Right ventricle myocardium superior (tissue), 1 donor: Measurements from ENCODE around the gene PLD1. TPM values are rescaled to one million over a fixed set of nuclear protein-coding genes. Genes with fewer than 3 reads are reported as not detected.
"Not testable (repeated sequence)": the region's sequence is repeated elsewhere in the genome, so short reads cannot be mapped to it uniquely, and the experiment has no call there.

Experiments
- ATAC-seq: fragments of 200-7000 bp; cut with Tn5 transposase; one replicate; pipeline ENCODE4 v1.9.1; 2020; ENCODE audit warnings: mild to moderate bottlenecking; ENCODE audit not compliant: poor library complexity
- DNase-seq: peaks from one replicate; pipeline ENCODE4 v3.0.0-alpha.2; 2020
- intact Hi-C: fragments of 100-400 bp; cut with DNase I; formaldehyde crosslinking; loops from one replicate; pipeline ENCODE4 v1.11.2; 2022
- total RNA-seq: library from RNA; stranded (reverse); fragmentation: NEBNext Ultra II Directional; extraction: Animal tissue kit (Norgen Biotek cat#: 25700); gene quantifications from one replicate; pipeline ENCODE4 v1.2.1, GENCODE V29; 2021
- donor health status: DM: no; HTN: yes; CAD: no; lungs with severe emphysema.

Gene PLD1
- total RNA-seq, 1 donor from 2014 or later = 64.3 TPM

DNA sequence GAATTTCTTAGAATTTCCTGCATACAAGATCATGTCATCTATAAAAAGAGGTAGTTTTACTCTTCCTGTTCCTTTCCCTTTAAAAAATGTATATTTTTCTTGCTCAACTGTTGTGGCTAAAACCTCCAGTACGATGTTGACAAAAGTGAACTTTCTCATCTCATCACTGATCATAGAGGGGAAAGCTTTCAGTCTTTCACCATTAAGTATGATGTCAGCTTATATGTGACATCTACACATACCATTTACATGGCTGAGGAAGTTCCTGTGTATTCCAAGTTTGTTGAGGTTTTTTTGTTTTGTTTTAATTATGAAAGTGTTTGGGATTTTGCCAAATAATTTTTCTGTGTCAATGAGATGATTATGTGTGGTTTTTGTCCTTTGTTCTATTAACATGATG is 173.6 kb downstream of the PLD1 start:
- intact Hi-C loops = no loop called here
- ATAC-seq (no peak), DNase-seq (no peak)

DNA sequence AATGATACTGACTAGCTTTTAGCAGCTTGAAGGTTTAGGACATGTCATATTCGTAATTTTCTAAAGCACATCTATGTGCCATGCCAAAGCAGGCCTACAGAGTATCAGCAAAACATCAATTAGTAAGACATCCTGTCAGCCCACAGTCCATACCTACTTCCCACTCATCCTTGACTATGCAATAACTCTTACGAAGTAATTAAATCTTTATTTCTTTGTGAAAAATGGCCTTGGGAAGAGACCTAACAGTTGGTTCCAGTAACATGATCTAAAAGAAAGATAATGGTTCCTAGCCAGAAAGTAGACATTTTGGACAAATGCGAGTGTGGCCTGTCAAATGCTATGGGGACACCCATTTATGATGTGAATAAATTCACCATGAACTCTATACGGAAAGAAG is 177.5 kb downstream of the PLD1 start:
- DNase-seq = no peak
- intact Hi-C loops = no loop called here
- no peak for ATAC-seq

DNA sequence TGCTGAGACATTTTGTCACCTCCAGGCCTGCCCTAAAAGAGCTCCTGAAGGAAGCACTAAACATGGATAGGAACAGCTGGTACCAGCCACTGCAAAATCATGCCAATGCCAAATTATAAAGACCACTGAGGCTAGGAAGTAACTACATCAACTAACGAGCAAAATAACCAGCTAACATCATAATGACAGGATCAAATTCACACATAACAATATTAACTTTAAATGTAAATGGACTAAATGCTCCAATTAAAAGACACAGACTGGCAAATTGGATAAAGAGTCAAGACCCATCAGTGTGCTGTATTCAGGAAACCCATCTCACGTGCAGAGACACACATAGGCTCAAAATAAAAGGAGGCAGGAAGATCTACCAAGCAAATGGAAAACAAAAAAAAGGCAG is 183.5 kb downstream of the PLD1 start:
- ATAC-seq, intact Hi-C loops, DNase-seq: not testable (repeated sequence)

DNA sequence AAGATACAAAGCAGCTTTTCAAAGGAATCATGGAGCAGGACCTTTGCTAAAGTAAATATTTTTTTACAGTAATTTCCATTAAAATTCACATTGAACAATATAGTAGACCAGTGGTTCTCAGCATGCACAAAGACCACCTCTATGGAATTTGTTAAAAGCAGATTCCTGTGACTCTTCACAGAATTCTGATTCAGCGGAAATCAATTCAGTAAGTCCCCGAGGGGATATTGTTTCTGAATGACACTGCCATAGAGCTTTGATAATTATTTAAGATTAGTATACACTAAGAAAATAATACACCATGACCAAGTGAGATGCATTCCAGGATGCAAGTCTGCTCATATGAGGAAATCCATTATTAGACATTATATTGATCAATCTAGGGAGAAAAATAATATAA is 188.2 kb downstream of the PLD1 start:
- intact Hi-C loops = no loop called here
- ATAC-seq = no peak
- DNase-seq = no peak

DNA sequence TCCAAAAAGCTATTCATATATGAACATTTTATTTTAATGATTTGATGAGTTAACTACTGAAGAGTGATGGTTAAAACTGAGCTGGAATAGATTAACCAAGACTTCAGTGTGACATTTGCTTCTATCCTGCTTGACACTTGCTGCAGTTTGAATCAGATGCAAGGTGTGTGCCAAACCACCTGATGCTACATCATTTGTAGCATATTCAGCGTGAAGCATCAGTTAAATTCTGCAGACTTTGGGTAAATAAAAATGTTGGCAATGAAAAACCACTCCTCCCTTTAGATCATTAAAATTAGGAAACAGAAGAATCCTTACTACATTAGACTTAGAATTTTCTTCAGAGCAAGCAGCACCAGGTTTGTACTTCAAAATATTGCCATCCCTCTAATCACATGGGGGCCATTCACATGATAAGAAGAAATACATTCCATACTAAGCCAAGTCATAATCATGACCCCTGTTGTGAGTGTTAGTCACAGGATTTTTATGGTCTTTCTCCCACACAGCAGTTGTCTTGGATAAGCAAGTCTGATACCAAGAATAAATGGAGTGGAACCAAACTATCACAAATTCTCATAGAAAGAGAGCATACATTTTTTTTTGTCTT is 189.4 kb downstream of the PLD1 start:
- DNase-seq = no peak
- no peak for ATAC-seq
- intact Hi-C loops = no loop called here

DNA sequence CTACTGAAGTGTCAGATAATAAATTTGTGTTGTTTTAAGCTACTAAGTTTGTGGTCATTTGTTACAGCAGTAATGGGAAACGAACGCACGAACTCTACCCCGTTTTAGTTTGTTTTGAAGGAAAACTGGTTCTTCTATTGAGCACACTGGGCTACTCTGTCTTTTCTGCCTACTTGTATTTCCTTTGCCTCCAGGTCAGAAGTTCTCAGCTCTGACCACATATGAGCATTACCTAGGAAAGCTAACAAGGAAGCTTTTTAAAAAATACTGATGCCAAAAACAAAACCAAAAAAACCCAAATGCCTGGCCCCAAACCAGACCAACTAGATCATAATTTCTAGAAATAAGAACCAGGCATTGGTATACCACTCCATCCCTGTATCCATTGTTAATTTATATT is 193.5 kb downstream of the PLD1 start:
- ATAC-seq = no peak
- no peak for DNase-seq
- intact Hi-C loops = no loop called here

DNA sequence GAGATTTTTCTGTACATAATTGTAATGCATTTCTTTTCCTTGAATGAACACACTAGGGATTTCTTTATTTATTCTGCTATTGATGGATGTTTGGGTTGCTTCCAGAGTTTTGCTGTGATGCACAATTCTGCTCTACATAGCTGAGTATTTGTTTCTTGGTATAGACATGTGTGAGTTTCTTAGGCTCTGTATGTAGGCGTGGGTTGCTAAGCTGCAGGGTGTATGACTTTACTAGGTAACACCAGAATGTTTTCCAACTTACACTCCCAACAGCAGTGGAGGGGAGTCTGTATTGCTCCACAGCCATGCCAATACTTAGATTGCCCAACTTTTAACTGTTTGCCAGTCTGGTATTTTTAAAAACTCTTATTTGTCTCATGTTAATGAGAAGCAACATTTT is 194.6 kb downstream of the PLD1 start:
- DNase-seq (no peak), ATAC-seq (peak; percentile 40)
- intact Hi-C loops = no loop called here

DNA sequence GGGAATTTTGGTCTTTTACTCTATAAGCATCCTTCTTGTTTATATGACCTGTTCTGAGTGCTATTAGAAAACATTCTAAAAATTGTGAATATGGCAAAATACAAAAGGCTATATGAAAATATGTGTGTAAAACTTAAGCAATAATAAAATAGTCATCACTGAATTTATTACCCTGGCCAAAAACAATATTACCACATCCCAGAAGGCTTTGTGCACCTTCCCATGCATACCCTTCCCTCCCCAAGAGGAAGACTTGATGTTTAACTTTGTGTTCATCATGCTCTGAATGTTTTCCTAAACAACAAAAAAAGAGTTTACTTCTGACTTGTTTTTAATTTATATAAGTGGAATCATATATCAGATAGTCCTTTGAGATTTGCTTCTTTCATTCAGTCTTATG is 195.0 kb downstream of the PLD1 start:
- ATAC-seq (no peak), DNase-seq (no peak)
- intact Hi-C loops = no loop called here

DNA sequence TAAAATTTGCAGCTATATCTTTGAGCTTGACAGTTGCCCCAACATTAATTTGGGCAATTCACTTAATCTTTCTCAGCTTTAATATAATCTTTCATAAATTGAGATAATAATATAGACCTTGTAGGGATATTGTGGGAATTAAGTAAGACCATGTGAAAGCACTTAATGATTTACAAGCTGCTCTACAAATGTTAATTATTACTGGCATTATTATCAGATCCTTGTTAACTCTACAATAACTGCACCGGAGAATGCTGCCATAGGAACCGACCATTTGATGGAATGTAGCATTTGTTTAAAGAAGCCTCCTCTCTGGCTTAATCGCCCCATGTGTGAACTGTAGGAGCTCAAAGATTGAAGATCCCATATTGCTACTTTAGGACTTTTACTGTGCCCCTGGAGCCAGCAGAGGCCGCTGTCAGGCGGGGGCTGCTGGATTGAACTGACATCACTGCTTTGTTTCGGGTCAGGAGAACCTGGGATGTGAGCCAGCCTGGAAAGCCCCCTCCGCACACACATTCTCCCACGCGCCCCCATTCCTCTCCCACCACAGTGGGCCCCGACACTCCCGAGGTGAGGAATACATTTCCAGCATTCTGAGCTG is 195.9 kb downstream of the PLD1 start:
- ATAC-seq (peak; percentile 33), DNase-seq (no peak)

DNA sequence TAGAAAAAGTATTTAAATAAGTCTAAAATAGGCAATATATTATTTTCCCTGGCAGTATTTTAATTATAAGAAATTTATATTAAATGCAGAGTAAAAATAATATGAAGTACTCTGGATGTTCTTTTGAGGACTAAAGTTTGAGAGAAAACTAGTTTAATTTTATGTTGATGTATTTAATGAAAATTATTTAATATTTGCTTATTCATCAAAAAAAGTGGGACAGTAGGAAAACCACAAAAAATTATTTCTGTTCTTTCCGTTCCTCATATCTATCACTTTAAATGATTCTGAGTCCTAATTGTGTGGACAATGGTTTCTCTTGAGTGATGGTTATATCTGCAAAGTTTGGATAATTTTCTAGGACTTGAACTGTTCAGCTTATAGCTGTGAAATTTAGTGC is 202.8 kb downstream of the PLD1 start:
- intact Hi-C loops = no loop called here
- DNase-seq (no peak), ATAC-seq (no peak)

More for the DNA sequence above, 195.9 kb downstream of the PLD1 start:
- intact Hi-C loops = no loop called here

DNA sequence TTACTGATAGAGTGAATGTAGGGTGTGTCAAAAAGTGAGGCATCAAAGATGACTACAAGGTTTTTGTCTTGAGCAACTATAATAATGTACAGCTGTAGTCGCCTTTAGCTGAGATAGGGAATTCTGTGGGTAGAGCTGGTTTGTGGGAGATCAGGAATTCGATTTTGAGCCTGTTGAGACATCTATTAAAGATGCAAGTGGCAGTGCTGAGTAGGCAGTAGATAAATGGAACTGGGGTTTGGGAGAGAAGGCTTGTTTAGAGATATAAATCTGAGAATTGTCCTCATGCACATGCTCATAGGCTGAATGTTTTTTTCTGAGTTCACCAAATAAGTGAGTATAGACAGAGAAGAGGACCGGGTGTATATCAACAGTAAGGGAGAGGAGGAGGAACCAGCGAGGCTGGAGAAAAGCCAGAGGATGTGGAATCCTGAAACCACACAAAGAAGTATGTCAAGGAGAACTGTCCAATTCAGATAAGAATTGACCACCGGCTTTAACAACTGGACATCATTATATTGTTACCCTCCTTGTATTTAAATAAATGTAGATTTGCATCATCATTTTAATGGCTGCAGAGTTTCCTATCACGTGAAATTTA is 204.0 kb downstream of the PLD1 start:
- ATAC-seq (no peak), DNase-seq (no peak)
- intact Hi-C loops = no loop called here

DNA sequence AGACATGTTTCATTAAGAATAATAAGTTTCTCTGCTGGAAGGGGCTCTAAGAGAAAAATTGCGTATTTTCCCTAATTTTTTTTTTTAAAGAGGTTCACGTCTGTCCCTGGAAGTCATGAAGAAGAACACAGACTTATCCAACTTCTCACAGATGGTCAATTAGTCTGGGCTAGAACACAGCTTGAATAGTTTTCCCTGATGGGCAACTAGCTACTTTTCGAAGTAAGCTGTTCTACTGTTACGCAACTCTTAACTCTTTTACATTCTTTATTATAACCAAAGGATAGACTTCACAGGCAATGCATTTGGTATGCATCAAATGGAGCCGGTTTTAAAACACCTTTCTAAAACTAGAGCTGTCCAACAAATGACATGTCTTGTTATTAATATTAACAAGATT is 205.9 kb downstream of the PLD1 start:
- intact Hi-C loops = no loop called here
- ATAC-seq (peak; percentile 55), DNase-seq (no peak)

DNA sequence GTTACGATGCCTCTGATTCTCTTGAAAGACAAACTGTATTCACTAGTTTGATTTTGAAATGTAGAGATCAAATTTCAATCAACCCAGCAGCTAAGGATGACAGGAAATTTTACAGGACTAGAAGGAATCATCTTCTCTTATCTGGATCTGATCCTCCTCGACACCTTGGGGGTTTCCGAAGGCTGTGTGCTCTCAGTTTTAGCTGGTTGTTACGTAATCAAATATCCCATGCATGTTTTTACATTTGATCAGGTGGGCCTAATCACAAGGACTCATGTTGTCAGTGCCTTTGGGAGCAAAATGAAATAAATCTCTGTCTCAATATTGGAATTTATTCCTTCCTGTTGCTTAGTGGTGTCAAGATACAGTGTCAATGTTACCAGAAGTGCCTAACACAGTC is 208.2 kb downstream of the PLD1 start:
- DNase-seq (no peak), ATAC-seq (no peak)
- intact Hi-C loops = no loop called here

DNA sequence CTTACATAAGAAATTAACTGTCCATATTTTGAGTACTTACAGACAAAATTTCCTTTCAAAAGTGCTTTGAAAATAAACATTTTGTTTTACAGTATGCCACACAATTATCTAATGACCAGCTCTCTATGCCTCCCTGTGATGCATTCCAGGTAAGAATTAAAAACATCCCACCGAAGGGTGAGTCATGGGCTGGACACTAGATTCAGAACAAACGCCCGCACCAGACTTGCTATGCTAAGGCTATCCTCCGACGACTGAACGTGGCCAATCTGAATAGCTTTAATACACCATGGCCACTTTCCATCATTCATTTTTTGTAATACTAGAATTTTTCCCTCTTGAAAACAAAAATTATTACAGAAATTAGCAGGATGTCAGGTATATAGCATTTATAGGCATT is 210.3 kb downstream of the PLD1 start:
- ATAC-seq = no peak
- DNase-seq = no peak
- intact Hi-C loops = no loop called here

DNA sequence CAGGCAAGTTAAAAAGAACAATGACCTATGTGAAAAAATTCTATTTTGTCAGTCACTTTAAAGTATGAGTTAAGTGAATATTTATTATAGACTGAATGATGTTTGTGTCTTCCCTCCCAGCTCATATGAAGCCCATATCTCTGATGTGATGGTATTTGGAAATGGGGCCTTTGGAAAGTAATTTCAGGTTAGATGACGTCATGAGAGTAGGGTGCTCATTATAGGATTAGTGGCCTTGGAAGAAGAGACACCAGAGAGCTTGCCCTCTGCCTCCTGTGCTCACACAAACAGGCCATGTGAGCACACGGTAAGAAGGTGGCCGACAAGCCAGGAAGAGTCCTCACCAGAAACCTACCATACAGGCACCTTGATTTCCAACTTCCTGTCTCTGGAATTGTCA is 211.3 kb downstream of the PLD1 start:
- DNase-seq (no peak), ATAC-seq (no peak)
- intact Hi-C loops = no loop called here

DNA sequence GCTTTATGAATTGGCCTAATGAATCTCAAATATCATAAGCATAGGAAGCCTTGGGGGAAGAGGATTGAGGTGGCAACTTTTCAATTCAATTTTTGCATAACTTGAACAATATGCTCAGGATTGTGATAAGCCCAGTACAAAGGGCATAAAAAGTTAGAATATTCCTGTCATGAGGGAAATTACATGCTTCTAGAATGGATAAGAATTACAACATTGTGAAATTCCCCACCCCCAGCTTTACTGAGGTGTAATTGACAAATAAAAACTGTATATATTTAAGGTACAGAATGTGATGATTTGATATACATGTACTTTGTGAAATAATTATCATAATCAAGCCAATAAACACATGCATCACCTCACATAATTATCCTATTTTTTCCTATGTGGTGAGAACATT is 217.5 kb downstream of the PLD1 start:
- intact Hi-C loops = no loop called here
- no peak for ATAC-seq

DNA sequence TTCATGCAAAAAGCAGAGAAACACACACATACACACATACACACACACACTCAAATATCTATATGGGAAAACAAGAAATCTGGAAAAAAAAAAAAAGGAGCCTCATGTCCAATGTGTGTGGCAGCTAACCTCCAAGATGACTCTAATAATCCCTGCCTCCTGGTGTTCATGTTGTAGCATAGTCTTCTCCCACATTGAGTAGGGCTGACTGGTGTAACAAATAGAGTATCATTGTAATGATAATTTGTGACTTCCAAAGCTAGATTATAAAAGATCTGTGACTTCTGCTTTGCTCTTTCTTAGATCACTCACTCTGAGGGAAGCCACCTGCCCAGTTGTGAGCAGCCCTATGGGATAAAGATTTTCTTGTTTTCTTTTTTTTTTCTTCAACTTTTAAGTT is 219.2 kb downstream of the PLD1 start:
- intact Hi-C loops = no loop called here
- ATAC-seq (no peak), DNase-seq (no peak)

More for the DNA sequence above, 217.5 kb downstream of the PLD1 start:
- no peak for DNase-seq

DNA sequence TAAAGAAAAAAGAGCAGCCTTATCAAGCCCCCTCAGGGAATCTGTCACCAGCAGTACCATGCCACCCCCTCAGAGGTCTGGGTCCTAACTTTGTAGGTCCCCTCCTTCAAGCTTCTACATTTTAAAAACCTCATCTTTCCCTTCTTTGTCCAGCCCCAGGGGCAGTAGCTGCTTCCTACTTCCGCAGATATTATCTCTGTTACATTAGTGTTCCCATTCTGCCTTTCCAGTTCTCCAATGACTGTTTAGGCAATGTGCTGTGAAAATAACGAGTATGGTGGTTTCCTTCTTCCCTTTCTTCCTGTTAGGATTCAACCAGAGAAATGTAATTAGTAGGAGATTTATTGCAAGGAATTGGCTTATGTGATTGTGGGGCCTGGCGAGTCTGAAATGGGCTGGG is 224.0 kb downstream of the PLD1 start:
- intact Hi-C loops = no loop called here
- ATAC-seq = no peak
- no peak for DNase-seq

DNA sequence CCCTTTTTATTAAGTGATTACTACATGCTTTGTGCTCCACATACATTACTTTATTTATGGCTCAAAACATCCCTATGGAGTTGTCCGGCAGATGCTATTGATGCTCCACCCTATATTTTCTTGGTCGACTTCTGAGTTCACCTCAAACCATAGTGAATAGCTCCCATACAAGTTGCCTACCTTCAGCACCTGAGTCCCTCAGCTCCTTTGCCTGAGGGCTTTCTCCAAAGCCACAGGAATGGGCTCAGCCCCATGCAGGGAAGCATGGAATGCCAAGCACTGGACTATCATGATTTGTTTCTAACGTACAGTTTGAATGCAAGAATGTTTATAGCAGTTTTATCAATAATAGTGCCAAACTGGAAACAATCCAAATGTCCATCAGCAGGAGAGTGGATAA is 225.2 kb downstream of the PLD1 start:
- ATAC-seq = no peak
- intact Hi-C loops = no loop called here
- no peak for DNase-seq

DNA sequence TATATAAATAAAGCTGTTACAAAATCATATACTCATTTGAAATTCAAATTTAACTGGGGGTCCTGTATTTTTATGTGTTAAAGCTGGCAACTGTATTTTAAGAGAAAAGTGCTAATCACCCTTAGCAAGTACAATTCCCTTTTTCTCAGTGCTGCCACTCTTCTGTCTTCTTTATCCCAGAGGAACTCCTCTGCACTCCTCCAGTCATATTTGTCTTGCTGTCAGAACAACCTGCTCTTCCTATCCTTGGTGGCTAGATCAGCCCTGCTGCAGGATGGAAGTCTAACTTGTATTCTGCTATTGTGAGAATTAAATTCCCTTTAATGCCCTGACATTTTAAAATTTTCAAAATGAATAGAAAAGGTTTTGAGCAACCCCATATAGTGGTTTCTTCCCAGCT is 226.2 kb downstream of the PLD1 start:
- DNase-seq (no peak), ATAC-seq (no peak)
- intact Hi-C loops = no loop called here
